Naive B cell (primary cell): Measurements from ENCODE around the gene REG1A. TPM values are rescaled to one million over a fixed set of nuclear protein-coding genes. Genes with fewer than 3 reads are reported as not detected.

Source experiments
- ATAC-seq, 2 donors: fragments of 150-1000 bp; cut with Tn5 transposase; 2 replicates each; pipeline ENCODE4 v1.10.0; 2021; ENCODE audit warnings: low read depth in 2 of 2, mild to moderate bottlenecking in 2 of 2, moderate library complexity in 2 of 2
- DNase-seq: peaks from one replicate; pipeline ENCODE4 v3.0.0; 2022
- H3K27ac Mint-ChIP-seq, 6 donors: one replicate each; pipeline ENCODE4 v1.8.0; 2020 to 2022; ENCODE audit warnings: mild to moderate bottlenecking in 6 of 6, mixed read lengths in 6 of 6, moderate library complexity in 5 of 6, inconsistent platforms in 2 of 6
- H3K27me3 Mint-ChIP-seq, 3 donors: one replicate each; pipeline ENCODE4 v1.8.0; 2021 to 2022; ENCODE audit warnings: mixed read lengths in 3 of 3, mild to moderate bottlenecking in 1 of 3
- H3K36me3 Mint-ChIP-seq, 2 donors: one replicate each; pipeline ENCODE4 v1.8.0; 2020 to 2022; ENCODE audit warnings: mixed read lengths in 2 of 2, inconsistent platforms in 1 of 2, mild to moderate bottlenecking in 1 of 2
- H3K4me1 Mint-ChIP-seq, 3 donors: one replicate each; pipeline ENCODE4 v1.8.0; 2020 to 2022; ENCODE audit warnings: mixed read lengths in 3 of 3, inconsistent platforms in 1 of 3, mild to moderate bottlenecking in 1 of 3, moderate library complexity in 1 of 3
- H3K4me3 Mint-ChIP-seq, 8 donors: one replicate each; pipeline ENCODE4 v1.8.0; 2020 to 2022; ENCODE audit warnings: mild to moderate bottlenecking in 8 of 8, mixed read lengths in 8 of 8, moderate library complexity in 8 of 8, inconsistent platforms in 2 of 8
- H3K9me3 Mint-ChIP-seq, 7 donors: one replicate each; pipeline ENCODE4 v1.8.0; 2020 to 2022; ENCODE audit warnings: mixed read lengths in 7 of 7, mild to moderate bottlenecking in 5 of 7, inconsistent platforms in 2 of 7, moderate library complexity in 1 of 7
- polyA plus RNA-seq, 6 donors: library from polyadenylated mRNA; unstranded; fragments of 300-500 nt; fragmentation: Illumina TruSeq; gene quantifications; one replicate each; pipeline ENCODE4 v1.2.3, GENCODE V29; 2021; ENCODE audit warnings: low read depth in 6 of 6

Gene REG1A
- polyA plus RNA-seq, 6 donors from 2014 or later: not detected

- Mint-ChIP-seq H3K27me3 (peaks cover 0 to 27% (median 17%) of the 10 kb centered on the region in 3 donors), H3K4me3 (no peak overlapping the region), H3K27ac (no peak overlapping the region), H3K9me3 (peaks cover 0 to 2% (median 0%) of the 10 kb centered on the region in 7 donors), H3K4me1 (peaks cover 0 to 5% (median 3%) of the 10 kb centered on the region in 3 donors), H3K36me3 (no peaks in the 10 kb centered on the region)
- ATAC-seq (no peak), DNase-seq (no peak)
Measured at GRCh38 chr2:79138385-79138784, 18.1 kb downstream of the REG1A start.

GRCh38 chr2:79139423-79139822, 19.1 kb downstream of the REG1A start:
- no peak for DNase-seq
- Mint-ChIP-seq H3K27ac (no peak overlapping the region), H3K4me3 (no peak overlapping the region), H3K36me3 (no peaks in the 10 kb centered on the region), H3K4me1 (peaks cover 0 to 5% (median 3%) of the 10 kb centered on the region in 3 donors), H3K9me3 (peaks cover 0 to 2% (median 0%) of the 10 kb centered on the region in 7 donors), H3K27me3 (peaks cover 0 to 21% (median 17%) of the 10 kb centered on the region in 3 donors)
- no peak for ATAC-seq

- H3K27me3 Mint-ChIP-seq: peaks cover 16 to 46% (median 20%) of the 10 kb centered on the region in 3 donors
- peaks cover 0 to 5% of the 10 kb centered on the region in 2 donors for H3K36me3 Mint-ChIP-seq
- DNase-seq: no peak
- H3K27ac Mint-ChIP-seq: no peak overlapping the region
- no peak for ATAC-seq
- no peaks in the 10 kb centered on the region for H3K4me1 Mint-ChIP-seq
- H3K9me3 Mint-ChIP-seq: peaks cover 0 to 10% (median 0%) of the 10 kb centered on the region in 7 donors
- H3K4me3 Mint-ChIP-seq: no peak overlapping the region
Measured at GRCh38 chr2:79155826-79156476, 35.7 kb downstream of the REG1A start.

- H3K4me3 Mint-ChIP-seq: no peak overlapping the region
- peaks cover 16 to 43% (median 16%) of the 10 kb centered on the region in 3 donors for H3K27me3 Mint-ChIP-seq
- no peak for ATAC-seq
- H3K27ac Mint-ChIP-seq: no peak overlapping the region
- peaks cover 0 to 5% of the 10 kb centered on the region in 2 donors for H3K36me3 Mint-ChIP-seq
- no peak for DNase-seq
- H3K9me3 Mint-ChIP-seq: peaks cover 0 to 10% (median 0%) of the 10 kb centered on the region in 7 donors
- no peaks in the 10 kb centered on the region for H3K4me1 Mint-ChIP-seq
Measured at GRCh38 chr2:79159030-79159429, 38.7 kb downstream of the REG1A start.

- DNase-seq (no peak), ATAC-seq (no peak)
- Mint-ChIP-seq H3K27me3 (peaks cover 12 to 37% (median 16%) of the 10 kb centered on the region in 3 donors), H3K4me3 (peak within 1 kb of the TSS in 2 of 8 donors; percentile 27 to 36), H3K9me3 (peaks cover 0 to 10% (median 0%) of the 10 kb centered on the region in 7 donors), H3K27ac (no peak within 1 kb of the TSS), H3K4me1 (no peaks in the 10 kb centered on the region), H3K36me3 (peaks cover 0 to 4% of the 10 kb centered on the region in 2 donors)
Measured at GRCh38 chr2:79159653-79160052, 39.4 kb downstream of the REG1A start, which contains the start of gene REG3A. Gene REG3A (minus strand): TSS chr2:79159753. CDS start chr2:79159405, 348 bp downstream.

GRCh38 chr2:79162132-79162531, 41.8 kb downstream of the REG1A start:
- Mint-ChIP-seq H3K27ac (no peak overlapping the region), H3K4me1 (no peaks in the 10 kb centered on the region), H3K4me3 (no peak overlapping the region), H3K27me3 (peaks cover 11 to 23% (median 12%) of the 10 kb centered on the region in 3 donors), H3K9me3 (peaks cover 0 to 7% (median 0%) of the 10 kb centered on the region in 7 donors), H3K36me3 (no peaks in the 10 kb centered on the region)
- no peak for DNase-seq
- ATAC-seq: no peak

- peaks cover 10 to 21% (median 12%) of the 10 kb centered on the region in 3 donors for H3K27me3 Mint-ChIP-seq
- H3K9me3 Mint-ChIP-seq: peaks cover 0 to 3% (median 0%) of the 10 kb centered on the region in 7 donors
- no peak overlapping the region for H3K27ac Mint-ChIP-seq
- DNase-seq (no peak), ATAC-seq (no peak)
- H3K36me3 Mint-ChIP-seq: no peaks in the 10 kb centered on the region
- no peak overlapping the region for H3K4me3 Mint-ChIP-seq
- no peaks in the 10 kb centered on the region for H3K4me1 Mint-ChIP-seq
Measured at GRCh38 chr2:79162801-79163200, 42.5 kb downstream of the REG1A start.

- H3K27ac Mint-ChIP-seq: no peak overlapping the region
- no peaks in the 10 kb centered on the region for H3K4me1 Mint-ChIP-seq
- H3K27me3 Mint-ChIP-seq: peaks cover 4 to 14% (median 9%) of the 10 kb centered on the region in 3 donors
- DNase-seq: no peak
- no peak overlapping the region for H3K4me3 Mint-ChIP-seq
- H3K9me3 Mint-ChIP-seq: peaks cover 0 to 5% (median 0%) of the 10 kb centered on the region in 7 donors
- H3K36me3 Mint-ChIP-seq: no peaks in the 10 kb centered on the region
- no peak for ATAC-seq
Measured at GRCh38 chr2:79171348-79171958, 51.2 kb downstream of the REG1A start.

Other genes with a start within 250 kb of the REG1A start
- not detected for gene REG3G, start 94.8 kb upstream of the REG1A start, polyA plus RNA-seq
- not detected for gene REG1B, start 32.5 kb upstream of the REG1A start, polyA plus RNA-seq
- not detected for gene REG3A, start 39.3 kb downstream of the REG1A start, polyA plus RNA-seq